GM21423 (cell line): Measurements from ENCODE around the gene LPP.
A peak's percentile ranks its signal among the peaks of the same experiment; 100 is the strongest.

Experiments
- ATAC-seq: cut with Tn5 transposase; IDR thresholded peaks from one replicate; pipeline ENCODE4 v1.9.1; 2021; ENCODE audit warnings: mild to moderate bottlenecking, moderate library complexity; ENCODE audit not compliant: unreplicated experiment

The LPP gene

GRCh38 chr3:188392076-188392475 is 238.1 kb downstream of the LPP start:
- no peak for ATAC-seq

- ATAC-seq: no peak
Measured at GRCh38 chr3:188394623-188395022, 240.7 kb downstream of the LPP start.

- no peak for ATAC-seq
Measured at GRCh38 chr3:188396251-188396650, 242.3 kb downstream of the LPP start.

GRCh38 chr3:188396900-188397299 is 242.9 kb downstream of the LPP start:
- ATAC-seq: no peak

- no peak for ATAC-seq
Measured at GRCh38 chr3:188397766-188398705, 244.1 kb downstream of the LPP start.

GRCh38 chr3:188400494-188401243 is 246.7 kb downstream of the LPP start:
- ATAC-seq: peak; percentile 95

- ATAC-seq: no peak
Measured at GRCh38 chr3:188401244-188401993, 247.5 kb downstream of the LPP start.

GRCh38 chr3:188402229-188402628 is 248.3 kb downstream of the LPP start:
- ATAC-seq: no peak

- ATAC-seq: no peak
Measured at GRCh38 chr3:188403404-188403803, 249.4 kb downstream of the LPP start.

GRCh38 chr3:188404124-188404523 is 250.2 kb downstream of the LPP start:
- no peak for ATAC-seq

GRCh38 chr3:188404701-188405100 is 250.7 kb downstream of the LPP start:
- ATAC-seq: no peak

GRCh38 chr3:188407158-188407880 is 253.4 kb downstream of the LPP start:
- ATAC-seq: no peak

GRCh38 chr3:188408831-188409230 is 254.9 kb downstream of the LPP start:
- no peak for ATAC-seq

GRCh38 chr3:188411750-188412149 is 257.8 kb downstream of the LPP start:
- no peak for ATAC-seq

GRCh38 chr3:188415196-188415595 is 261.2 kb downstream of the LPP start:
- no peak for ATAC-seq

- no peak for ATAC-seq
Measured at GRCh38 chr3:188416041-188416440, 262.1 kb downstream of the LPP start.

GRCh38 chr3:188417271-188417696 is 263.3 kb downstream of the LPP start:
- ATAC-seq: no peak

GRCh38 chr3:188417766-188418165 is 263.8 kb downstream of the LPP start:
- ATAC-seq: no peak

GRCh38 chr3:188421151-188421821 is 267.3 kb downstream of the LPP start:
- ATAC-seq: peak; percentile 32
